Caco-2 (cell line): Measurements from ENCODE around the gene ALDH16A1. TPM values are rescaled to one million over a fixed set of nuclear protein-coding genes. Genes with fewer than 3 reads are reported as not detected.

Experiments used
- Bru-seq: library from RNA; stranded (reverse); fragments of 400-500 nt; gene quantifications from one replicate; lab custom pipeline; 2021; lab: Mats Ljungman, UMichigan
- BruChase-seq, 2 experiments: library from RNA; stranded (reverse); fragments of 400-500 nt; gene quantifications; one replicate each; lab custom pipeline; 2021; lab: Mats Ljungman, UMichigan
- BruUV-seq: library from RNA; stranded (reverse); fragments of 400-500 nt; replicated peaks from 2 replicates; lab custom pipeline; 2021; lab: Mats Ljungman, UMichigan
- CTCF ChIA-PET: fragments of 300-600 bp; sonication (Branson Sonifier 250); formaldehyde crosslinking; loops from one replicate; lab custom pipeline; 2022; ENCODE audit warnings: antibody characterized with exemption; lab: Charles Lee
- POLR2A ChIA-PET: fragments of 300-600 bp; sonication (Branson Sonifier 250); formaldehyde crosslinking; loops from one replicate; lab custom pipeline; 2022; ENCODE audit warnings: antibody characterized with exemption; lab: Charles Lee
- DNase-seq, 2 experiments: peaks; one replicate each; pipeline versions ENCODE4 v3.0.0 to v3.0.0-alpha.2; 2020 to 2022
- H3K27me3 ChIP-seq: replicated peaks from 2 replicates; pipeline ENCODE4 v1.6.0; 2011; ENCODE audit warnings: low read length; ENCODE audit not compliant: control insufficient read depth, insufficient read depth
- H3K36me3 ChIP-seq: 2 replicates; pipeline ENCODE4 v1.5.1; 2011; ENCODE audit warnings: low read length; ENCODE audit not compliant: control insufficient read depth, insufficient read depth
- H3K4me1 ChIP-seq: fragments of 250-450 bp; sonication (Bioruptor Pico); 2 replicates; pipeline ENCODE4 v1.5.1; 2020; ENCODE audit warnings: mild to moderate bottlenecking
- H3K4me3 ChIP-seq: 2 replicates; pipeline ENCODE4 v1.5.1; 2011; ENCODE audit warnings: low read depth, mild to moderate bottlenecking, control low read depth, low read length
- H3K9me3 ChIP-seq: fragments of 250-450 bp; sonication (Bioruptor Pico); 2 replicates; pipeline ENCODE4 v1.5.1; 2020; ENCODE audit warnings: mild to moderate bottlenecking, moderate library complexity
- H3K27ac Mint-ChIP-seq: one replicate; pipeline ENCODE4 v1.8.0; 2022; ENCODE audit warnings: mixed read lengths; ENCODE audit not compliant: unreplicated experiment
- H3K27me3 Mint-ChIP-seq: one replicate; pipeline ENCODE4 v1.8.0; 2022; ENCODE audit warnings: mixed read lengths; ENCODE audit not compliant: insufficient read depth, unreplicated experiment
- H3K36me3 Mint-ChIP-seq: one replicate; pipeline ENCODE4 v1.8.0; 2022; ENCODE audit warnings: mild to moderate bottlenecking, mixed read lengths; ENCODE audit not compliant: insufficient read depth, unreplicated experiment
- H3K4me1 Mint-ChIP-seq: one replicate; pipeline ENCODE4 v1.8.0; 2022; ENCODE audit warnings: low read depth, mixed read lengths; ENCODE audit not compliant: unreplicated experiment
- H3K4me3 Mint-ChIP-seq: one replicate; pipeline ENCODE4 v1.8.0; 2022; ENCODE audit warnings: mild to moderate bottlenecking, moderate library complexity, mixed read lengths; ENCODE audit not compliant: unreplicated experiment
- H3K9me3 Mint-ChIP-seq: one replicate; pipeline ENCODE4 v1.8.0; 2022; ENCODE audit warnings: mixed read lengths; ENCODE audit not compliant: unreplicated experiment
- intact Hi-C: fragments of 100-400 bp; cut with micrococcal nuclease; formaldehyde crosslinking; loops from one replicate; pipeline ENCODE4 v1.10.0; 2022; ENCODE audit not compliant: unreplicated experiment
- long read RNA-seq: library from polyadenylated mRNA; stranded (forward); transcript quantifications from one replicate; pipeline ENCODE4 v2.0.0, GENCODE V29; 2022
- total RNA-seq: library from RNA; stranded (reverse); gene quantifications from 2 replicates; pipeline ENCODE4 v1.2.3, GENCODE V29; 2022
- TF ChIP-seq, protein P1 (sequence below), 2 experiments: fragments of 200-600 bp in 1 of 2; IDR thresholded peaks; 1 replicate in 1 of 2; 2 replicates in 1 of 2; pipeline versions ENCODE4 v1.5.1 to v1.8.0; 2011 to 2022; ENCODE audit warnings: antibody characterized with exemption in 1 of 2, control low read depth in 1 of 2, inconsistent platforms in 1 of 2, low read depth in 1 of 2, low read length in 1 of 2, mild to moderate bottlenecking in 1 of 2, moderate library complexity in 1 of 2; ENCODE audit not compliant: insufficient read depth in 1 of 2, severe bottlenecking in 1 of 2, unreplicated experiment in 1 of 2

ALDH16A1 gene
- total RNA-seq (42.1 and 45.0 TPM in 2 replicates), Bru-seq, nascent RNA (percentile 59 among the genes with signal in this experiment), BruChase-seq, experiment 1, labeled RNA remaining after a 2-hour chase (percentile 59 among the genes with signal in this experiment), BruChase-seq, experiment 2, labeled RNA remaining after a 6-hour chase (percentile 71 among the genes with signal in this experiment)
- long read RNA-seq, transcript ALDH16A1-202 (16 exons, 2,470 nt), result minor isoform, 16 of 62 reads
- long read RNA-seq, transcript ALDH16A1-201 (17 exons, 3,153 nt), result major isoform, 33 of 62 reads
- long read RNA-seq, partial matches to known transcripts, result 8 of 62 reads
- long read RNA-seq, other reads (novel, unspliced or antisense), result 5 of 62 reads

DNA sequence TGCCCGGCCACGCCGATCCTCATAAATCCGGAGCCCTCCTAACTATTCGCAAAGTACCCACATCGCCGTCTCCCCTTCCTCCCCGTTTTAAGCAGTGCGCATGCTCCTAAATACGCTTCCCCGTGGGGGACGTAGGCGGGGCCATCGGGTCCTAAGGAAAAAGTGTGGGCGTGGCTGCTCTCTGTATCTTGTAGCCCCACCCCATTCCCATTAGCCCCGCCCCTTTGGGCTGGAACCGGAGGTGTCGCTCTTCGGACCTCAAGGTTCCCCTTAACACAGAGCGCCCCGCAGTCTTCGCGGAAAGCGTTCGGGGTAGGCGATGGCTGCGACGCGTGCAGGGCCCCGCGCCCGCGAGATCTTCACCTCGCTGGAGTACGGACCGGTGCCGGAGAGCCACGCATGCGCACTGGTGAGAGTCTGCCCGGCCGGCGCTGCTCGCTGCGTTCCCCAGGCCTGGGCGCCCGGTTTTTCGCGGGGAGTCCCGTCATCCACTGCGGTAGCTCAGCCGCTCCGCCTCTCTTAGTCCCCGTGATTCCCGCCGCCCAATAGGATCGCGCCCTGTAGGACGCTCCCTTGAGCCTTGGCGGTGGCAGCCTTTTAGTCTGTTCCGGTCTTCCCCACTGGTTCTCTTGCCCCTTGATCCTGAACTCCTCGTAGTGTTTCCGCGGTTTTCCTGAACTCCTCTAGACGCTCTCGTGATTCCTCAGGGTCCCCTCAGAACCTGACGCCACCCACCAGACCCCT, at the start of gene ALDH16A1:
Gene ALDH16A1, plus strand, starts transcription at position 213 of the 744 bp plus-strand sequence. Its CDS starts 107 bp downstream, at position 320.
- CTCF ChIA-PET, result interaction anchor here (1.0 to 1.3 kb wide), 8 partner anchors 18 to 460 kb away, joined by 3 to 7 read pairs (median 4); partner anchors contain the start of genes GYS1 and RUVBL2
- H3K9me3 Mint-ChIP-seq, result no peaks in the 10 kb centered on the region
- H3K27me3 Mint-ChIP-seq, result no peaks in the 10 kb centered on the region
- Histone ChIP-seq H3K9me3 (no peaks in the 10 kb centered on the region), H3K4me1 (peaks cover 6% of the 10 kb centered on the region; the same call in 1 of the 2 replicates), H3K4me3 (peak within 1 kb of the TSS; percentile 61), H3K27me3 (no peaks in the 10 kb centered on the region), H3K36me3 (peaks cover 5% of the 10 kb centered on the region)
- TF ChIP-seq, protein P1, sequence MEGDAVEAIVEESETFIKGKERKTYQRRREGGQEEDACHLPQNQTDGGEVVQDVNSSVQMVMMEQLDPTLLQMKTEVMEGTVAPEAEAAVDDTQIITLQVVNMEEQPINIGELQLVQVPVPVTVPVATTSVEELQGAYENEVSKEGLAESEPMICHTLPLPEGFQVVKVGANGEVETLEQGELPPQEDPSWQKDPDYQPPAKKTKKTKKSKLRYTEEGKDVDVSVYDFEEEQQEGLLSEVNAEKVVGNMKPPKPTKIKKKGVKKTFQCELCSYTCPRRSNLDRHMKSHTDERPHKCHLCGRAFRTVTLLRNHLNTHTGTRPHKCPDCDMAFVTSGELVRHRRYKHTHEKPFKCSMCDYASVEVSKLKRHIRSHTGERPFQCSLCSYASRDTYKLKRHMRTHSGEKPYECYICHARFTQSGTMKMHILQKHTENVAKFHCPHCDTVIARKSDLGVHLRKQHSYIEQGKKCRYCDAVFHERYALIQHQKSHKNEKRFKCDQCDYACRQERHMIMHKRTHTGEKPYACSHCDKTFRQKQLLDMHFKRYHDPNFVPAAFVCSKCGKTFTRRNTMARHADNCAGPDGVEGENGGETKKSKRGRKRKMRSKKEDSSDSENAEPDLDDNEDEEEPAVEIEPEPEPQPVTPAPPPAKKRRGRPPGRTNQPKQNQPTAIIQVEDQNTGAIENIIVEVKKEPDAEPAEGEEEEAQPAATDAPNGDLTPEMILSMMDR (IDR thresholded peaks at IDR 0.05; ENCODE audit: insufficient read depth in 1 of 2, low read depth in 1 of 2, low read length in 1 of 2, severe bottlenecking in 1 of 2, unreplicated experiment in 1 of 2), result no peak
- H3K27ac Mint-ChIP-seq, result peak within 1 kb of the TSS; percentile 100
- H3K4me3 Mint-ChIP-seq, result peak within 1 kb of the TSS; percentile 98
- peak; percentile 98 to 99 for DNase-seq
- BruUV-seq, result no TSS peak
- H3K4me1 Mint-ChIP-seq, result peaks cover 10% of the 10 kb centered on the region
- POLR2A ChIA-PET, result interaction anchor here (0.6 to 1.0 kb wide), 22 partner anchors 9 to 665 kb away, joined by 3 to 14 read pairs (median 4); partner anchors contain the start of genes AP2A1, GYS1, PRRG2 and RPS11
- intact Hi-C loops, result loop anchor here (1.0 kb wide), 2 partner anchors 34 to 43 kb away; partner anchors contain the start of genes RPL13A and RPS11
- H3K36me3 Mint-ChIP-seq, result peaks cover 55% of the 10 kb centered on the region

- Histone ChIP-seq H3K36me3 (no peaks in the 10 kb centered on the region), H3K4me3 (no peak overlapping the region), H3K27me3 (no peaks in the 10 kb centered on the region), H3K9me3 (no peaks in the 10 kb centered on the region), H3K4me1 (peaks cover 13% of the 10 kb centered on the region)
- ChIA-PET CTCF (no interaction called here), POLR2A (no interaction called here)
- Mint-ChIP-seq H3K27ac (no peak overlapping the region), H3K4me1 (peaks cover 4% of the 10 kb centered on the region), H3K9me3 (no peaks in the 10 kb centered on the region), H3K36me3 (peaks cover 6% of the 10 kb centered on the region), H3K27me3 (peaks cover 6% of the 10 kb centered on the region), H3K4me3 (no peak overlapping the region)
- intact Hi-C loops, result no loop called here
- no peak for DNase-seq
- TF ChIP-seq, protein P1 (IDR thresholded peaks at IDR 0.05; ENCODE audit: insufficient read depth in 1 of 2, low read depth in 1 of 2, low read length in 1 of 2, severe bottlenecking in 1 of 2, unreplicated experiment in 1 of 2), result no peak
- no TSS peak for BruUV-seq
Observed at GRCh38 chr19:49403404-49404187, 49.4 kb upstream of the ALDH16A1 start.
